ENCODE data around the gene DCLK1. TPM values are rescaled to one million over a fixed set of nuclear protein-coding genes. Genes with fewer than 3 reads are reported as not detected.

Gene DCLK1
- total and polyA plus RNA-seq, 2 experiments from 2014 or later, result 0.16 to 2.9 TPM

DNA sequence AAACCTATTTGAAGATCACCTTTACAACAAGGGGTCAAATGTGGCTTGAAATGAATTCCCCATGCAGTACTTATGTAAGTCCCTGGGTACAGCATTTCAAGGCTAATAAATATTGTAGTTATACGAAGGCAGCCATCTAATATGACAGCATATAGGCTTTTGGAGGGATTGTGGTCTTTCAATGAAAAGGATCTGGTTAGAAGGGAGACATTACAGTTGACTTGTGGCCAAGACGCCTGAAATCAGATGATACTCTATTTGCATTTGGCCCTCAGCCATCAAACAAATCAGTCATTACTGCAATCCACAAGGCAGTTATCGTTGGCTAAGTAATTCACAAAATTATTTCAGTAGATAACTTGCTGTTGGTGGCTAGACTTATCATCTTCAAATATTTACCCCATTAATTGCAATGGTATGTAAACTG is 242.7 kb downstream of the DCLK1 start:
- DNase-seq (ENCODE audit: low spot score), result peak; percentile 17
- Histone ChIP-seq H2AFZ (no peak overlapping the region), H4K20me1 (ENCODE audit: insufficient read depth, poor library complexity, severe bottlenecking) (no peaks in the 10 kb centered on the region), H3K79me2 (no peaks in the 10 kb centered on the region), H3K9me2 (replicated peaks; ENCODE audit: insufficient read depth) (no peaks in the 10 kb centered on the region), H3K27ac (no peak overlapping the region), H3K36me3 (replicated peaks; ENCODE audit: insufficient read depth, low read depth) (no peaks in the 10 kb centered on the region), H3K9me3 (ENCODE audit: low read depth) (no peaks in the 10 kb centered on the region), H3K4me3 (no peak overlapping the region), H3K27me3 (no peaks in the 10 kb centered on the region), H3K4me2 (no peak overlapping the region), H3K4me1 (ENCODE audit: insufficient read depth) (no peaks in the 10 kb centered on the region)
- WGBS (ENCODE audit: low lambda C conversion rate, missing lambda C conversion rate), result 17% methylated on average over 3 of the region's 3 CpGs
- no peak for TF ChIP-seq EZH2phosphoT487 (IDR thresholded peaks at IDR 0.05; ENCODE audit: low read depth, severe bottlenecking, unreplicated experiment)
- no peak for TF ChIP-seq EZH2 (IDR thresholded peaks at IDR 0.05; ENCODE audit: borderline replicate concordance)
- TF ChIP-seq, protein P1, sequence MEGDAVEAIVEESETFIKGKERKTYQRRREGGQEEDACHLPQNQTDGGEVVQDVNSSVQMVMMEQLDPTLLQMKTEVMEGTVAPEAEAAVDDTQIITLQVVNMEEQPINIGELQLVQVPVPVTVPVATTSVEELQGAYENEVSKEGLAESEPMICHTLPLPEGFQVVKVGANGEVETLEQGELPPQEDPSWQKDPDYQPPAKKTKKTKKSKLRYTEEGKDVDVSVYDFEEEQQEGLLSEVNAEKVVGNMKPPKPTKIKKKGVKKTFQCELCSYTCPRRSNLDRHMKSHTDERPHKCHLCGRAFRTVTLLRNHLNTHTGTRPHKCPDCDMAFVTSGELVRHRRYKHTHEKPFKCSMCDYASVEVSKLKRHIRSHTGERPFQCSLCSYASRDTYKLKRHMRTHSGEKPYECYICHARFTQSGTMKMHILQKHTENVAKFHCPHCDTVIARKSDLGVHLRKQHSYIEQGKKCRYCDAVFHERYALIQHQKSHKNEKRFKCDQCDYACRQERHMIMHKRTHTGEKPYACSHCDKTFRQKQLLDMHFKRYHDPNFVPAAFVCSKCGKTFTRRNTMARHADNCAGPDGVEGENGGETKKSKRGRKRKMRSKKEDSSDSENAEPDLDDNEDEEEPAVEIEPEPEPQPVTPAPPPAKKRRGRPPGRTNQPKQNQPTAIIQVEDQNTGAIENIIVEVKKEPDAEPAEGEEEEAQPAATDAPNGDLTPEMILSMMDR (IDR thresholded peaks at IDR 0.05; ENCODE audit: poor library complexity), result no peak

DNA sequence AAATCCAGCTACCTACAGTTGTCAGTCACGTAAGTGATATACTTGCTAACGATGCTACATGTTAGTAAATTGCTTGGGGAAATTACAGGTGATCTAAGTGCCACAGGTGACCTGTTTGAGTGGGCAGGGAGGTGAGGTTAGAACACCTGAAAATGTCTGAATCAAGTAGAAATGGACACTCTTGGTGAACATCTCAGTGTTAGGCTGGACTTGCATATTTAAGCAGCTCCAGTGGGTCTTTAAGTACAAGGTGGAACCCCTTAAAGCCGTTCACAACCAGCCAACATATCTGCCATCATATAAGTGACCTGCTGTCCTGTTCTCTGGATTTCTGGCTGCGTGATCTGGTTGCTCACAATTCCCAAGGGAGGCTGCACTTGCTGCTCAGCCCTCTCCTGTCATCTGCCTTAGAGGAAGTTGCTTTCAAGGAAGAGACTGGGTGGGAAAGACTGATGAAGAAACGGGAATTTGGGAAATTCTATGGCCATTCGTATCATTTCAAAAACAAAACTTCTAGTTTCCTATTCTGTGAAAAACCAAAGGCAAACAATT is 244.0 kb downstream of the DCLK1 start:
- H2AFZ ChIP-seq, result no peak overlapping the region
- no peak for DNase-seq (ENCODE audit: low spot score)
- H3K4me3 ChIP-seq, result no peak overlapping the region
- no peak overlapping the region for H3K27ac ChIP-seq
- no peak overlapping the region for H3K4me2 ChIP-seq
- no peaks in the 10 kb centered on the region for H4K20me1 ChIP-seq (ENCODE audit: insufficient read depth, poor library complexity, severe bottlenecking)
- H3K9me2 ChIP-seq (replicated peaks; ENCODE audit: insufficient read depth), result no peaks in the 10 kb centered on the region
- H3K4me1 ChIP-seq (ENCODE audit: insufficient read depth), result peaks cover 4% of the 10 kb centered on the region
- H3K79me2 ChIP-seq, result no peaks in the 10 kb centered on the region
- no peaks in the 10 kb centered on the region for H3K9me3 ChIP-seq (ENCODE audit: low read depth)
- no peaks in the 10 kb centered on the region for H3K27me3 ChIP-seq
- TF ChIP-seq EZH2 (IDR thresholded peaks at IDR 0.05; ENCODE audit: borderline replicate concordance), result no peak
- TF ChIP-seq, protein P1 (IDR thresholded peaks at IDR 0.05; ENCODE audit: poor library complexity), result no peak
- no peak for TF ChIP-seq EZH2phosphoT487 (IDR thresholded peaks at IDR 0.05; ENCODE audit: low read depth, severe bottlenecking, unreplicated experiment)
- no peaks in the 10 kb centered on the region for H3K36me3 ChIP-seq (replicated peaks; ENCODE audit: insufficient read depth, low read depth)
- WGBS (ENCODE audit: low lambda C conversion rate, missing lambda C conversion rate), result 93% methylated on average over 6 of the region's 6 CpGs

DNA sequence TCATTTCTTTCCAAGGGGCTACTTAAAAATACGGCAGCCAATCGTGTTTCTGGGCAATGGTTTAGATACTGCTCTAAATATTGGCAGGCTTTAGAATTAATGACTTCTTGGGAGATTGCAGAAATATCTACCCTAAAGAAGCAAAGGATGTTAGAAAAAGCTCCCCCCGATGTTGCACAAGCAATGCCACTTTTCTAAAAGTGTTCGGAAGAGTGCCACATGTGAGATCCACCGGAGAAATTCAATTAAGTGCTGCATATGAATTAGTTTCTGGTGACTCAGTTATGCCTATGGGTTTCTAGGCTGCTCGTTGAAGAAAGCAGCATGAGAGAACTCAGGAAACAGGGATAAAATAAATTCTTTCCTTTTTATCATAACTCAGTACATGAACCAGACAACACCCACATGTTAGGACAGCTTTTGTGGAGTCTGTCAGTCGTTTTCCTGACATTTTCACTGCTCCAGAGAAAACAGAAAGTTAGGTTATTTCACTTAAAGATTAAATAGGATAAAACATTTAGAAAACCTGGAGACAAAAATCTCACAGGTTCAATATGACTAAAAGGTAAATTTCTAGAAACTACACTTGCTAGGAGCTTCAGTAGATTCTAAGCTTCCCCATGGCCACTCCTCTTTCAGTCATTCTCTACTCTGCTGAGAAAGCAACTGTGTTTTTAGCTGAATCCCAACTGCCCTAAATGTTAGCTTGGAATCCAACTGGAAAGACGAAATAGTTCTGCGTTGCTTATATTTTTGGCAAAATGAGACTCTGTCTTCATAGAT is 244.7 kb downstream of the DCLK1 start:
- Histone ChIP-seq H2AFZ (no peak overlapping the region), H3K27ac (no peak overlapping the region), H4K20me1 (ENCODE audit: insufficient read depth, poor library complexity, severe bottlenecking) (no peaks in the 10 kb centered on the region), H3K79me2 (no peaks in the 10 kb centered on the region), H3K9me2 (replicated peaks; ENCODE audit: insufficient read depth) (no peaks in the 10 kb centered on the region), H3K4me2 (no peak overlapping the region), H3K36me3 (replicated peaks; ENCODE audit: insufficient read depth, low read depth) (no peaks in the 10 kb centered on the region), H3K4me1 (ENCODE audit: insufficient read depth) (peaks cover 5% of the 10 kb centered on the region), H3K9me3 (ENCODE audit: low read depth) (no peaks in the 10 kb centered on the region), H3K4me3 (no peak overlapping the region), H3K27me3 (no peaks in the 10 kb centered on the region)
- DNase-seq (ENCODE audit: low spot score), result no peak
- WGBS (ENCODE audit: low lambda C conversion rate, missing lambda C conversion rate), result 79% methylated on average over 9 of the region's 9 CpGs
- TF ChIP-seq EZH2phosphoT487 (IDR thresholded peaks at IDR 0.05; ENCODE audit: low read depth, severe bottlenecking, unreplicated experiment) (no peak), EZH2 (IDR thresholded peaks at IDR 0.05; ENCODE audit: borderline replicate concordance) (no peak)
- TF ChIP-seq, protein P1 (IDR thresholded peaks at IDR 0.05; ENCODE audit: poor library complexity), result no peak

Data from hepatocyte (in vitro differentiated cells).